Uterus (tissue), 2 donors: ENCODE data around the gene KLF17.

Experiments
- POLR2A ChIP-seq, 2 donors: fragments of 450-650 bp; IDR thresholded peaks; one replicate each; pipeline ENCODE4 v1.6.1; 2016; ENCODE audit warnings: antibody characterized with exemption in 2 of 2, mild to moderate bottlenecking in 1 of 2, moderate library complexity in 1 of 2
- TF ChIP-seq, protein P1 (sequence below), 4 experiments: fragments of 200-600 bp in 2 of 4; fragments of 450-650 bp in 2 of 4; sonication (generic) in 2 of 4; IDR thresholded peaks; one replicate each; pipeline ENCODE4 v1.5.1; 2016 to 2019; ENCODE audit warnings: antibody characterized with exemption in 4 of 4, mild to moderate bottlenecking in 2 of 4, moderate library complexity in 1 of 4

DNA sequence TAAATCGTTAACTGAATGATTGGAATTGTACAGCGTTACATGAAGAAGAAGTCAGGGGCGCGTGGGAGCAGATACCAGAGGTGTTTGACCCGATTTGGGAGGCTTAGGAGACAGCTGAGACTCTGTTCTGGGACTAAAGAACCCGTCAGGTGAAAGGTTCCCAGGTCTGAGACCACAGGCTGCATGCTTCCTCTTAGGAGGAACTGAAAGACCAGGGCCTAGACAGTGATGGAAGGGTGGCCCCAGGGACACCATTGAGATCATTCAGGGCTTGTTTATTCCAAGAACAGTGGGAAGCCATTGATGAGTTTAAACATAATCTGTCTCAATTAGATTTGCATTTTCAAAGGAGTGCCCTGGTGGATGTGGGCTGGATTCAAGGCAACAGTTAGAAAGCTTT lies 904 bp downstream of the KLF17 start:
- no peak for TF ChIP-seq POLR2A (IDR thresholded peaks at IDR 0.05)
- TF ChIP-seq, protein P1, sequence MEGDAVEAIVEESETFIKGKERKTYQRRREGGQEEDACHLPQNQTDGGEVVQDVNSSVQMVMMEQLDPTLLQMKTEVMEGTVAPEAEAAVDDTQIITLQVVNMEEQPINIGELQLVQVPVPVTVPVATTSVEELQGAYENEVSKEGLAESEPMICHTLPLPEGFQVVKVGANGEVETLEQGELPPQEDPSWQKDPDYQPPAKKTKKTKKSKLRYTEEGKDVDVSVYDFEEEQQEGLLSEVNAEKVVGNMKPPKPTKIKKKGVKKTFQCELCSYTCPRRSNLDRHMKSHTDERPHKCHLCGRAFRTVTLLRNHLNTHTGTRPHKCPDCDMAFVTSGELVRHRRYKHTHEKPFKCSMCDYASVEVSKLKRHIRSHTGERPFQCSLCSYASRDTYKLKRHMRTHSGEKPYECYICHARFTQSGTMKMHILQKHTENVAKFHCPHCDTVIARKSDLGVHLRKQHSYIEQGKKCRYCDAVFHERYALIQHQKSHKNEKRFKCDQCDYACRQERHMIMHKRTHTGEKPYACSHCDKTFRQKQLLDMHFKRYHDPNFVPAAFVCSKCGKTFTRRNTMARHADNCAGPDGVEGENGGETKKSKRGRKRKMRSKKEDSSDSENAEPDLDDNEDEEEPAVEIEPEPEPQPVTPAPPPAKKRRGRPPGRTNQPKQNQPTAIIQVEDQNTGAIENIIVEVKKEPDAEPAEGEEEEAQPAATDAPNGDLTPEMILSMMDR (IDR thresholded peaks at IDR 0.05): no peak
